ENCODE measurements around the gene TMEM163. TPM values are rescaled to one million over a fixed set of nuclear protein-coding genes. Genes with fewer than 3 reads are reported as not detected.

The TMEM163 gene
- total RNA-seq, 4 donors from 2014 or later = not detected

DNA sequence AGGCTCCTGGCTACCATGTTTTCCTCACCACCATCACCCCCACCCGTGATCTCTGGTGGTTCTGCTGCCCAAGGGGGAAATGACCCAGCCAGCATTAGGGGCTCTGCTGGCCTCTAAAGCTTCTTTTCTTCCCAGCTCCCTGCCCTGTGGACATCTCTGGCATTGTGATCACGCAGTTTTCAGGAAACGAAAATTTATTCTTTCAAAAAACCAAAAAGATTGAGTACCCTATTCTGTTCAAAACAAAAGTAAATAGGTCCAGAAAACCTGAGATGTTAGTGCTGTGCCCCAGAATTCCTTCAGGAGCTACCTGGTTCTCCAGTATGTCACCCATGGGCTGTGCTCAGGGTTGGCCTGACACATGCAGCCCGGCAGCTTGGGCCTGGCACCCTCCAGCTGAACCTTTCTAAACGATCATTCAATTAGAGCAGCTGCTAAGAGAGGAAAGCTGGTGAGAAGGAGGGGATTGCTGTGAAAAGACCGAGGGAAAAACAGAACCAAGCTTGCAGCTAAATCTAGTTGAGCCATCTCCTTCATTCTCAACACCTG lies 307.4 kb downstream of the TMEM163 start:
- H3K36me3 ChIP-seq = no peaks in the 10 kb centered on the region
- H3K9me3 ChIP-seq = no peaks in the 10 kb centered on the region
- peak overlapping the region; percentile 5 to 82 (median 56) for H3K27ac ChIP-seq
- no peak for DNase-seq (ENCODE audit: low spot score in 2 of 2)
- WGBS, 2 donors = 45 to 53% methylated on average over 6 of the region's 6 CpGs
- no peak overlapping the region for H3K4me3 ChIP-seq
- H3K27me3 ChIP-seq = no peaks in the 10 kb centered on the region
- TF ChIP-seq POLR2A (IDR thresholded peaks at IDR 0.05) (no peak), CTCF (IDR thresholded peaks at IDR 0.05) (no peak), EP300 (IDR thresholded peaks at IDR 0.05) (no peak)
- peaks cover 0 to 53% (median 17%) of the 10 kb centered on the region in 4 donors for H3K4me1 ChIP-seq

DNA sequence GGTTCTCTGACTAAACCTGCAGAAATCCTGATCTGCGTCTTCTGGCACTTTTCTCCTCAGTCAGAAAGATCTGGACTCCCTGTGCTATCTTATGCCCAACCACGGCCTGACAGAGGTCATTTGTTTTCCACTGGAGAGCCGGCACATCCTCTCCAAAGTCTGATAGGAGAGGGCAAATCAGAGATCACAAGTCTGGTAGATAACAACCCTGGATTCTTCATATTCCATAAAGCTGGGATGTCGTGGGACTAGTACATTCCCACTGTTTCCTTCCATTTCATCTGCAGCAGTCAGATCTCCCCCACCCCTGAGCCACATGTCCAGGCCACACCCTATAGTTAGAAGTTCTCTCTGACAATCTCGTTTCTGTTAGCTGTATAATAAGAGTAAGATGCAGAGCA lies 308.0 kb downstream of the TMEM163 start:
- H3K27me3 ChIP-seq = no peaks in the 10 kb centered on the region
- peak overlapping the region in 2 of 4 donors; percentile 51 to 82 for H3K27ac ChIP-seq
- H3K36me3 ChIP-seq = peaks cover 0 to under 1% (median 0%) of the 10 kb centered on the region in 3 donors
- no peak overlapping the region for H3K4me3 ChIP-seq
- H3K4me1 ChIP-seq = peaks cover 0 to 53% (median 17%) of the 10 kb centered on the region in 4 donors
- 28 to 37% methylated on average over 5 of the region's 5 CpGs for WGBS, 2 donors
- no peaks in the 10 kb centered on the region for H3K9me3 ChIP-seq
- TF ChIP-seq EP300 (IDR thresholded peaks at IDR 0.05) (no peak), POLR2A (IDR thresholded peaks at IDR 0.05) (no peak), CTCF (IDR thresholded peaks at IDR 0.05) (no peak)
- no peak for DNase-seq (ENCODE audit: low spot score in 2 of 2)

DNA sequence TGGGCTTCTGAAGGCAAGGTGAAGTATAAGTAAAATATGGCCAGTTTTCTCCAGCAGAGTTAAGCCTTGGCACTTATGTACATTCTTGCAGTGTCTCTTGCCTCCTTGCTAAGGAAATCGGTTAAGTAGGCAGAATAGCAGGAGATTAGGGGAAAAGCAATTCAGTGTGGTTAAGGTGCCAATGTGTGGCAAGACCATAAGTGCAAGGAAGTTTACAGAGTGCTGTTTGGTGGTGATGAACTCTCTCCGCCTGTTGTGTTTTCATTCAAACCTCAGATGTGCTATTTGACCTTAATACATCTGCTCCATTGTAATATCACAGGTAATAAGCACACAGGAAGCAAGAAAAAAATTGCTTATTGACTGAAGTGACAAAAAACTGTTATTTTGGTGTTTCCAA lies 308.8 kb downstream of the TMEM163 start:
- H3K36me3 ChIP-seq = peaks cover 0 to 5% (median 0%) of the 10 kb centered on the region in 3 donors
- 88 to 89% methylated on average over 2 of the region's 2 CpGs for WGBS, 2 donors
- H3K27me3 ChIP-seq = no peaks in the 10 kb centered on the region
- H3K4me1 ChIP-seq = peaks cover 0 to 53% (median 17%) of the 10 kb centered on the region in 4 donors
- TF ChIP-seq EP300 (IDR thresholded peaks at IDR 0.05) = no peak
- TF ChIP-seq POLR2A (IDR thresholded peaks at IDR 0.05) = no peak
- TF ChIP-seq CTCF (IDR thresholded peaks at IDR 0.05) = no peak
- H3K27ac ChIP-seq = no peak overlapping the region
- H3K9me3 ChIP-seq = no peaks in the 10 kb centered on the region
- no peak overlapping the region for H3K4me3 ChIP-seq
- DNase-seq (ENCODE audit: low spot score in 2 of 2) = no peak

DNA sequence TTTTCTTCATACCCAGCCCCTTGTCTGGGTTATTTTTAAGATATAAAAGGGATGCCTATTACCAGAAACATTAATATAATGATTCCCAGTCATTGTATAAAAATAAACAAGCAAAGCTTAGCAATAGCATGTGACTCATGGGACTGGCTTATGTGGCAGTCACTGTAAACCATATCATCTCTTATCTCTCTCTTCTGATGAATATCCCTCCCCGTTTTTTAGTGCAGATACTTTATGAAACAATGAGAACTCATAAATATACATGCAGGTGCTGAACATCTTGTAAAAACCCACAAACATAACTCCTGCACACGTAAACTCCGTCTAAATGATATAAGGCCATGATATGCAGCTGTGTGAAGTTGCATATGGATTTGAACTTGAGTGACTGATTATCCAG lies 310.0 kb downstream of the TMEM163 start:
- 82% methylated on average over 3 of the region's 3 CpGs for WGBS, 2 donors
- H3K27me3 ChIP-seq = no peaks in the 10 kb centered on the region
- H3K4me3 ChIP-seq = no peak overlapping the region
- TF ChIP-seq CTCF (IDR thresholded peaks at IDR 0.05) = no peak
- no peak for TF ChIP-seq EP300 (IDR thresholded peaks at IDR 0.05)
- TF ChIP-seq POLR2A (IDR thresholded peaks at IDR 0.05) = no peak
- no peak for DNase-seq (ENCODE audit: low spot score in 2 of 2)
- H3K27ac ChIP-seq = no peak overlapping the region
- peaks cover 0 to 10% (median 0%) of the 10 kb centered on the region in 3 donors for H3K36me3 ChIP-seq
- peaks cover 0 to 53% (median 17%) of the 10 kb centered on the region in 4 donors for H3K4me1 ChIP-seq
- no peaks in the 10 kb centered on the region for H3K9me3 ChIP-seq

GRCh38 chr2:134408386-134408785 lies 310.4 kb downstream of the TMEM163 start:
- DNase-seq (ENCODE audit: low spot score in 2 of 2) = no peak
- no peaks in the 10 kb centered on the region for H3K9me3 ChIP-seq
- H3K4me3 ChIP-seq = no peak overlapping the region
- WGBS, 2 donors = 70 to 77% methylated on average over 3 of the region's 3 CpGs
- TF ChIP-seq POLR2A (IDR thresholded peaks at IDR 0.05) = no peak
- TF ChIP-seq EP300 (IDR thresholded peaks at IDR 0.05) = no peak
- TF ChIP-seq CTCF (IDR thresholded peaks at IDR 0.05) = no peak
- peaks cover 0 to 50% (median 17%) of the 10 kb centered on the region in 4 donors for H3K4me1 ChIP-seq
- no peak overlapping the region for H3K27ac ChIP-seq
- H3K27me3 ChIP-seq = no peaks in the 10 kb centered on the region
- H3K36me3 ChIP-seq = peaks cover 0 to 12% (median 0%) of the 10 kb centered on the region in 3 donors
